Measurements from ENCODE around the gene SLC7A7. TPM values are rescaled to one million over a fixed set of nuclear protein-coding genes. Genes with fewer than 3 reads are reported as not detected.
A peak's percentile ranks its signal among the peaks of the same experiment; 100 is the strongest.
"Not testable (repeated sequence)": the region's sequence is repeated elsewhere in the genome, so short reads cannot be mapped to it uniquely, and the experiment has no call there.

SLC7A7 gene
- polyA plus RNA-seq, 1 donor = 660 TPM

GRCh38 chr14:22772725-22773124, 42.5 kb downstream of the SLC7A7 start:
- peaks cover 79% of the 10 kb centered on the region for H3K36me3 ChIP-seq (ENCODE audit: control insufficient read depth, insufficient read depth, low read length)
- H3K27me3 ChIP-seq (ENCODE audit: control insufficient read depth, insufficient read depth, low read length) = no peaks in the 10 kb centered on the region
- DNase-seq = no peak
- no peak overlapping the region for H3K4me3 ChIP-seq (ENCODE audit: low read length)
- H3K4me1 ChIP-seq (ENCODE audit: control insufficient read depth, insufficient read depth, low read length) = peaks cover 2% of the 10 kb centered on the region
- no CpG with 5 or more reads among the region's 1 CpG for WGBS (ENCODE audit: insufficient coverage, low lambda C conversion rate)
- H3K9me3 ChIP-seq (ENCODE audit: control insufficient read depth, low read depth, low read length) = no peaks in the 10 kb centered on the region
- no peak overlapping the region for H3K27ac ChIP-seq (ENCODE audit: low read length)

- no peak for DNase-seq
- H3K27me3 ChIP-seq (ENCODE audit: control insufficient read depth, insufficient read depth, low read length) = no peaks in the 10 kb centered on the region
- peaks cover 2% of the 10 kb centered on the region for H3K4me1 ChIP-seq (ENCODE audit: control insufficient read depth, insufficient read depth, low read length)
- no peaks in the 10 kb centered on the region for H3K9me3 ChIP-seq (ENCODE audit: control insufficient read depth, low read depth, low read length)
- peaks cover 67% of the 10 kb centered on the region for H3K36me3 ChIP-seq (ENCODE audit: control insufficient read depth, insufficient read depth, low read length)
- H3K27ac ChIP-seq (ENCODE audit: low read length) = no peak overlapping the region
- WGBS (ENCODE audit: insufficient coverage, low lambda C conversion rate) = 83% methylated on average over 2 of the region's 8 CpGs
- H3K4me3 ChIP-seq (ENCODE audit: low read length) = no peak overlapping the region
These were observed 44.6 kb downstream of the SLC7A7 start for GRCh38 chr14:22770481-22771187.

GRCh38 chr14:22769369-22769768, 45.9 kb downstream of the SLC7A7 start:
- H3K27ac ChIP-seq (ENCODE audit: low read length) = no peak overlapping the region
- WGBS (ENCODE audit: insufficient coverage, low lambda C conversion rate) = no CpG with 5 or more reads among the region's 2 CpGs
- no peaks in the 10 kb centered on the region for H3K27me3 ChIP-seq (ENCODE audit: control insufficient read depth, insufficient read depth, low read length)
- no peaks in the 10 kb centered on the region for H3K9me3 ChIP-seq (ENCODE audit: control insufficient read depth, low read depth, low read length)
- no peak overlapping the region for H3K4me3 ChIP-seq (ENCODE audit: low read length)
- no peak for DNase-seq
- peaks cover 2% of the 10 kb centered on the region for H3K4me1 ChIP-seq (ENCODE audit: control insufficient read depth, insufficient read depth, low read length)
- H3K36me3 ChIP-seq (ENCODE audit: control insufficient read depth, insufficient read depth, low read length) = peaks cover 58% of the 10 kb centered on the region

- no peak for DNase-seq
- Histone ChIP-seq H3K4me3 (ENCODE audit: low read length) (no peak overlapping the region), H3K9me3 (ENCODE audit: control insufficient read depth, low read depth, low read length) (no peaks in the 10 kb centered on the region), H3K4me1 (ENCODE audit: control insufficient read depth, insufficient read depth, low read length) (peaks cover 2% of the 10 kb centered on the region), H3K27ac (ENCODE audit: low read length) (no peak overlapping the region), H3K36me3 (ENCODE audit: control insufficient read depth, insufficient read depth, low read length) (peaks cover 54% of the 10 kb centered on the region), H3K27me3 (ENCODE audit: control insufficient read depth, insufficient read depth, low read length) (no peaks in the 10 kb centered on the region)
- 100% methylated on average over 1 of the region's 4 CpGs for WGBS (ENCODE audit: insufficient coverage, low lambda C conversion rate)
These were observed 46.3 kb downstream of the SLC7A7 start for GRCh38 chr14:22768947-22769346.

- H3K36me3 ChIP-seq (ENCODE audit: control insufficient read depth, insufficient read depth, low read length) = peaks cover 39% of the 10 kb centered on the region
- no peaks in the 10 kb centered on the region for H3K27me3 ChIP-seq (ENCODE audit: control insufficient read depth, insufficient read depth, low read length)
- H3K27ac ChIP-seq (ENCODE audit: low read length) = peak overlapping the region; percentile 73
- no peak for DNase-seq
- no CpG with 5 or more reads among the region's 6 CpGs for WGBS (ENCODE audit: insufficient coverage, low lambda C conversion rate)
- H3K9me3 ChIP-seq (ENCODE audit: control insufficient read depth, low read depth, low read length) = peaks cover 1% of the 10 kb centered on the region
- peaks cover 2% of the 10 kb centered on the region for H3K4me1 ChIP-seq (ENCODE audit: control insufficient read depth, insufficient read depth, low read length)
- H3K4me3 ChIP-seq (ENCODE audit: low read length) = peak overlapping the region; percentile 93
These were observed 48.0 kb downstream of the SLC7A7 start for GRCh38 chr14:22767323-22767589.

GRCh38 chr14:22766457-22767322, 48.5 kb downstream of the SLC7A7 start, which contains the start of gene OXA1L:
Gene OXA1L, plus strand, starts transcription at chr14:22766688. Its CDS starts 14 bp downstream, at chr14:22766702.
- H3K36me3 ChIP-seq (ENCODE audit: control insufficient read depth, insufficient read depth, low read length) = peaks cover 39% of the 10 kb centered on the region
- no CpG with 5 or more reads among the region's 56 CpGs for WGBS (ENCODE audit: insufficient coverage, low lambda C conversion rate)
- H3K4me1 ChIP-seq (ENCODE audit: control insufficient read depth, insufficient read depth, low read length) = peaks cover 2% of the 10 kb centered on the region
- H3K4me3 ChIP-seq (ENCODE audit: low read length) = peak within 1 kb of the TSS; percentile 93
- peak within 1 kb of the TSS; percentile 73 for H3K27ac ChIP-seq (ENCODE audit: low read length)
- no peaks in the 10 kb centered on the region for H3K27me3 ChIP-seq (ENCODE audit: control insufficient read depth, insufficient read depth, low read length)
- H3K9me3 ChIP-seq (ENCODE audit: control insufficient read depth, low read depth, low read length) = peaks cover 4% of the 10 kb centered on the region
- DNase-seq = peak; percentile 96 to 97

GRCh38 chr14:22764382-22764781, 50.9 kb downstream of the SLC7A7 start:
- Histone ChIP-seq H3K27me3 (ENCODE audit: control insufficient read depth, insufficient read depth, low read length) (no peaks in the 10 kb centered on the region), H3K4me1 (ENCODE audit: control insufficient read depth, insufficient read depth, low read length) (peaks cover 2% of the 10 kb centered on the region), H3K9me3 (ENCODE audit: control insufficient read depth, low read depth, low read length) (peaks cover 7% of the 10 kb centered on the region), H3K4me3 (ENCODE audit: low read length) (no peak overlapping the region), H3K27ac (ENCODE audit: low read length) (no peak overlapping the region), H3K36me3 (ENCODE audit: control insufficient read depth, insufficient read depth, low read length) (peaks cover 21% of the 10 kb centered on the region)
- no peak for DNase-seq
- no CpG with 5 or more reads among the region's 4 CpGs for WGBS (ENCODE audit: insufficient coverage, low lambda C conversion rate)

DNA sequence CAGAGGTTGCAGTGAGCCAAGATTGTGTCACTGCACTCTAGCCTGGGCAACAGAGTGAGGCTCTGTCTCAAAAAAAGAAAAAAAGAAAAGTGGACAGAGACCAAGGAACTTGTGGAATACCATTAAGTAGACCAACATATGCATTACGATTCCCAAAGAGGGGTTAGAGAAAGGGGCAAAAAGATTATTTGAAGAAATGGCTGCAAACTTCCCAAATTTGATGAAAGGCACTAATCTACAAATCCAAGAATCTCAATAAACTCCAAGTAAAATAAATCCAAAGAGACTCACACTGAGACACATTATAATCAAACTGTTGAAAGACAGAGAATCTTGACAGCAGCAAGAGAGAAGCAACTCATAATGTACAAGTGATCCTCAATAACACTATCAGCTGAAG, 53.5 kb downstream of the SLC7A7 start:
- Histone ChIP-seq H3K9me3 (ENCODE audit: control insufficient read depth, low read depth, low read length) (peaks cover 7% of the 10 kb centered on the region), H3K4me1 (ENCODE audit: control insufficient read depth, insufficient read depth, low read length) (no peaks in the 10 kb centered on the region), H3K36me3 (ENCODE audit: control insufficient read depth, insufficient read depth, low read length) (peaks cover 5% of the 10 kb centered on the region), H3K27me3 (ENCODE audit: control insufficient read depth, insufficient read depth, low read length) (no peaks in the 10 kb centered on the region), H3K4me3 (ENCODE audit: low read length) (no peak overlapping the region), H3K27ac (ENCODE audit: low read length) (no peak overlapping the region)
- no peak for DNase-seq
- no CpG with 5 or more reads among the region's 1 CpG for WGBS (ENCODE audit: insufficient coverage, low lambda C conversion rate)

GRCh38 chr14:22757972-22758650, 57.1 kb downstream of the SLC7A7 start:
- H3K27ac ChIP-seq (ENCODE audit: low read length); H3K27me3 ChIP-seq (ENCODE audit: control insufficient read depth, insufficient read depth, low read length); DNase-seq; H3K36me3 ChIP-seq (ENCODE audit: control insufficient read depth, insufficient read depth, low read length); H3K9me3 ChIP-seq (ENCODE audit: control insufficient read depth, low read depth, low read length); H3K4me1 ChIP-seq (ENCODE audit: control insufficient read depth, insufficient read depth, low read length); H3K4me3 ChIP-seq (ENCODE audit: low read length): not testable (repeated sequence)
- WGBS (ENCODE audit: insufficient coverage, low lambda C conversion rate) = 100% methylated on average over 3 of the region's 10 CpGs

GRCh38 chr14:22753586-22753985, 61.6 kb downstream of the SLC7A7 start:
- Histone ChIP-seq H3K9me3 (ENCODE audit: control insufficient read depth, low read depth, low read length) (no peaks in the 10 kb centered on the region), H3K4me3 (ENCODE audit: low read length) (no peak overlapping the region), H3K27me3 (ENCODE audit: control insufficient read depth, insufficient read depth, low read length) (no peaks in the 10 kb centered on the region), H3K4me1 (ENCODE audit: control insufficient read depth, insufficient read depth, low read length) (no peaks in the 10 kb centered on the region), H3K36me3 (ENCODE audit: control insufficient read depth, insufficient read depth, low read length) (no peaks in the 10 kb centered on the region), H3K27ac (ENCODE audit: low read length) (no peak overlapping the region)
- no peak for DNase-seq
- WGBS (ENCODE audit: insufficient coverage, low lambda C conversion rate) = 75% methylated on average over 2 of the region's 6 CpGs
